ENCODE results near the gene FGD4.

Gene FGD4

DNA sequence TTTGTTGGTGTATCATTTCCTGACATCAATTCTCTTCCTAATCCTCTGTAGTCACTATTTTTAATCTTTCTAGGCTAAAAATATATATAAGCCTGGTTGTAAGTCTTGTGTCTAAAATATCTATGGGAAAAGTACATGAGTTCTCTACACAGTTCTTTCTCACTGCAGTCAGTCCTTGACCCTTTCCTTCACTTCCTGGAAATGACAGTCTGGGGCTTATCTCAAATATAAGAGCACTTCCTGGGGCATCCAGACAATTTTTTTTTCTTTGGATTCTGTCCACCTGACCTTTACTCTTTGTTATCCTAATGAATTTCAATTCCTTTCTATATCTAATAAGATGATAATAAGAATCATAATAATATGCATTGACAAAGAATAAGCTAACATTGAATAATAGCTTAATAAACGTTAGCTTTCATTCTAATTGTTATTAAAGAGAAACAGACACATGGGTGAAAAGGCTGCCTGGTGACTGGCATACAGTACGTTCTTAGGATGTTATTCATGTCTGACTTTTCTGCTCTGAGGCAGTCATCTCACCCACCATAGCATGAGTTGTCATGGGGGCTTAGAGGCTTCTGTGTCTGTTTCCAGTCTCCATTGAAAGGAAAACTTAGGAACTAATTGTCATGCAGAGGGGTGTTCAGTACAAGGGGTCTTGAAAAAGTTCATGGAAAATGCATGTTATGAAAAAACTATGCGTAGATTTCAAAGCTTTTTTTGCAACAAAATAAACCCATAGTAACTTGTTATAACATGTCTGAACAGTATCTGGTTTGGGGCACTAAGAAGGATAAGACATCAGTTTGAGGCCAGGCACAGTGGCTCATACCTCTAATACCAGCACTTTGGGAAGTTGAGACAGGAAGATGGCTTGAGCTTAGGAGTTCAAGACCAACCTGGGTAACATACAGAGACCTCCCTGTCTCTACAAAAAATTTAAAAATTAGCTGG lies 213.6 kb downstream of the FGD4 start:
- no peak for DNase-seq

DNA sequence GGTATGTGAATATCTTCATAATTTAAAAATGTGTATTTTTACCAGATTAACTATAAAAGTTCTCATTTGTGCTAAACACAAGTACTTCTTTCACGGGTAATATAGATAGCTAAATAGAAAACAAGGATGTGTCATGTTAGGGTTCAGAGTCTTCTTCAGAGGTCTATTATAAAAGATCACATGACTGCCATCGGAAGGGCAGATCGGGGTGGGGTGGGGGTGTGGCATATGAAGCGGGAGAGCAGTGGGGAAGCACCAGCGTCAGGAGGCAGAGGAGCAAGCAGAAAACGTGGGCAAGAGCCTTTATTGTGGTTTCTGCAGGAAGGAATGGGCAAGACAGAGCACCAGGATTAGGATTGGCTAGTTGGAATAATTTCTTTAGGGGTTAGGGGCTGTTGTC lies 216.1 kb downstream of the FGD4 start:
- DNase-seq: no peak

DNA sequence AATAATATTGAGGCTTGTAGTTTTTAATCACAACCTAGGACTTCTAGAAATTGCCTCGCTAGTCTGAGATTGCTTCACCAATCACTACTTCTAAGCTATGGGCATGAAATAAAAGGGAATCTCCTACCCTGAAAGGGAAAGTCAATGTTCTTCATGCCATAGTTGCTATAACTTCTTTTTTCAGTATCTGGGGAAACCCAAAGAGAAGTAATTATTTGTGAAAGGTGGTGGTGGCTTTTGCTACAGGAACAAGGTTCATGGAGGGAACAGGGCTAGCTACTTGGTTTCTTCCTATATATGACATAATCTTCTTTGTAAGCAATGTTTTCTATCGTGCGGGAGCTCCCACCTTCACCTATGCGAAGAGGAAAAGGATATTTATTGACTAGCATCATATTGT lies 218.2 kb downstream of the FGD4 start:
- DNase-seq: no peak

DNA sequence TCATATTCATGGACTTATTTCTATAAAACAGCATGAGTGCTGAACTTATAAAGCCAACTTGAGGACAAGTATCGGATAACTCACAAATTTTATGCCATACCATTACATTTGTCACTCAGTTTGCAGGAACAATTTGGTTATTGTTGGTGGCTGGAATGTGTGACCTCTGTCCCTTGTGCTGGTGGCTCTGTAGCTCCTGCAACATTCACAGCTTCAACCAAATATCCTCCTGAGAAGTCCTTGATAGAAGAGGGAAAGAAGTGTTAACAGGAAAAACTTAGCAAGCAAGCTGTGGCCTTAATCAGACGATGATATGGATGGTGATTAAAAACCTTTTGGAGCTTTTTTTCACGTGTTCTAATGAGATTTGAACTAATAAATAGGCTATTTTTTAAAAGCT lies 218.8 kb downstream of the FGD4 start:
- no peak for DNase-seq

DNA sequence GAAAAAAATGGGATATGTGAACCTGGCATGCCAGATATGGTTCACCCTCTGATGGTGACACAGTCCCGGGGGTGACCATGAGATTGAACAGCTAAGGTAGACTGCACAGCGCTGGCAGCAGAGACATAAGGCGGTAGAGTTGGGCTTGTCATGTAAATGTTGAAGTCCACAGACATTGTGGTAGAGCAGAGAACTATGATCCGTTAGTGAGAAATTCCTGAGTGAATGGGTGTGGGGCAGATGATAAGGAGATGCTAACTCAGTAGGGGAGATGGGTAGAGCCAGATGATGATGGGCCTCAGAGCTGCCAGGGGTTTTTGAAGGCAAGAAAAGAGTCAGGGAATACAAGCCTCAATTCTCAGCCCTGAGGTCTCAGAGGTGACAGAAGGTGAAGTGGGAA lies 228.6 kb downstream of the FGD4 start:
- DNase-seq: no peak

DNA sequence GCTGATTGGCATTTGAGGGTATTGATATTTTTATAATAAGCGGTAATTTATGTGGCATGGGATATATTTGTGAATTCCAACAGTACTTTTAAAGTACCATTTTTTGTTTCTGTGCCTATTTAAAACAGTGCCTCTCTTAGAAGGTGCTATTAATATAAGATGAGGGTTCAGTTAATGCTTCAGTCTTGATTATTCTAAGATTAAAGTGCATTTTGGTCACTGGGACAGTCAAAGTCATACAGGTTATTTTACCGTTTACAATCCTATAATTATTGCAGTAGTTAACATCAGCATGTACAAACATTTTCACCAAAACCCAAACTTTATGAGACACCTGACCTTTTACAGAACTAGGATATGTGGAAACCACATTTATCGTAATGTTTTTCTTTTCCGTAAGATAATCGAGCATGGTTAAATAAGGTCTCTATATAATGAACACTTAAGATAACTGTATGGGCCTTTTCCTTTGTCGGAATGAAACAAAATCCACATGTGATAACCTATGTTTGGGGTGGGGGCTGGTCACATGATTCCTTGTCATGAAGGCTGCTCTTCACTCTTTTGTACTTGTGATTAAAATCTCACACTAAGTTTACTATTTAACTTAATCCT lies 242.0 kb downstream of the FGD4 start:
- DNase-seq: no peak

DNA sequence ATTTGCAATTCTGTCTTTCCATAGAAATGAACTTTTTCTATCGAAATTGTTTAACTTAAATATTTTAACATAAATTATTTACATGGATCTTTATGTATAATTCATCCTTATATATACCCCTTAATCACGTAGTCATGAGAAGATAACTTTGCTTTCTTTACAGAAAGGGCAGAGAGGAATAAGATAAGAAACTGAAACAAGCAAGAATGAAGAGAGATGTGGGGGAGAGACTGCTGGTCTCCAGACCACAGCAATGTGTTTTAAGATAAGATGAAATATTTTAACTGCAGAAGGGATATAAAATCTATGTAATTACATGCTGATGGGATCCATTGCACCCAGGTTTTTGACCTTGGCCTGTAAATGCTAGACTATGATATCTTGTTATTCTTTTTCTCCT lies 245.1 kb downstream of the FGD4 start:
- no peak for DNase-seq

DNA sequence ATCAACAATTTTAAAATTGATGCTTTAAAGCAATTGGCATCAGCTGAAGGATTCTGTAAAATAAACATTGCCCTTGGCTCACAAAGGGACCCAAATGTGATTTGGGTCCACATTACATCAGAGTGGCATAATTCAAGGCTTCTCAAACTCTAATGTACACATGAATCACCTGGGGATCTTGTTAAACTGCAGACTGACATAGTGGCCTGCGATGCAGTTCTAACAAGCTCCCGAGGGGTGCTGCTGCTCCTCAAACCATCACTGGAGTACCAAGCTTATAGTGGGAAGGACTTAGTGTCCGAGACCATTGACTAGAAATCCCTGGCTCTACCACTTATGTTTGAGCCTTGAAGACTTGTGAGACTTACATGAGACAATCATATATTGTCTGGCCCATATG lies 247.9 kb downstream of the FGD4 start:
- DNase-seq: no peak

DNA sequence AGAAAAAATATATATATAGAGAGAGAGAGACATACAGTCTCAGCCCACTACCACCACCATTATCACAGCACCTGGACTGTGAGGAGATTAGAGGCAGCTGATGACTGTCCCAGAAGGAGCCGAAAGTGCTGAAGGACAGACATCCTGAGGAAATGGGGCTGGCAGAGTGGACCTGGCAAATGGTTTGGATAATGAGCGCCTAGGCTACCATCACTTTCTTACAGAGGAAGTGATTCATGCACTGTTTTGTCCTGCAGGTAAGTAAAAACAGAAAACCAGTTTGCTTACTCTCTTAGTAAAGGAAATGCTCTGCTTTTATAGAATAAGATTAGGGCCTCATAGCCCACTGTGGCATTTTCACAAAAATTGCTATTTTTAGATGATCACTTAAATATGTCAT lies 251.2 kb downstream of the FGD4 start:
- DNase-seq: peak; percentile 13

DNA sequence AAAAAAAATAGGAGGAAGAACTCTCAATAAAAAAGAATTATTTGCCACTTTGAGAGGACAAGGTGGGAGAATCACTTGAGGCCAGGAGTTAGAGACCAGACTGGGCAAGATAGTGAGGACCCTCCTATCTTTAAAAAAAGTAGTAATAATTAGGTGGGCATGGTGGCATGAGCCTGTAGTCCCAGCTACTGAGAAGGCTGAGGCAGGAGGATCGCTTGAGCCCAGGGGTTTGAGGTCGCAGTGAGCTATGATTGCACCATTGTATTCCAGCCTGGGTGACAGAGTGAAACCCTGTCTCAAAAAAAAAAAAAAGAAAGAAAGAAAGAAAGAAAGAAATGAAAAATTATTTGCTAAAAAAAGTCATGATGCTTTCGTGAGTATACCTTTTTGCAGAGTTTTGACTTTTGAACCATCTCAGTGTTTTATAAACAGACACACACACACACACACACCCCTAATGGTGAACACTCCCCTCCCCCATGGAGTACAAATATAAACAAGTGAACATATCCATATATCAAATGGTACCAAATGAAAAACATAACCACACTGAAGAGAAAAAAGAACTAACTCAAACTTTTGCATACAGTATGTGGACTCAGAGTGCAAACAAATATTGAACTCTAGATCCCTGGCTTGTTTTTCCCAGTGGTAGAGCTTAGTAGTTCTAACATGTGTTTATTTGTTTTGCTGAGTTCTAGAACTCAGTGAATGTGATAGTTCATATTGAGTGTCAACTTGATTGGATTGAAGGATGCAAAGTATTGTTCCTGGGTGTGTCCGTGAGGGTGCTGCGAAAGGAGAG lies 252.0 kb downstream of the FGD4 start:
- DNase-seq: no peak

DNA sequence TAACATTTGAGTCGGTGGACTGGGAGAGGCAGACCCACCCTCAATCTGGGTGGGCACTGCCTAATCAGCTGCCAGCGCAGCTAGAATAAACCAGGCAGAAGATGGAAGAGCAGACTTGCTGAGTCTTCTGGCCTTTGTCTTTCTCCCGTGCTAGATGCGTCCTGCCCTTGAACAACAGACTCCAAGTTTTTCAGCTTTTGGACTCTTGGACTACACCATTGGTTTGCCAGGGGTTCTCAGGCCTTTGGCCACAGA lies 252.5 kb downstream of the FGD4 start:
- no peak for DNase-seq

DNA sequence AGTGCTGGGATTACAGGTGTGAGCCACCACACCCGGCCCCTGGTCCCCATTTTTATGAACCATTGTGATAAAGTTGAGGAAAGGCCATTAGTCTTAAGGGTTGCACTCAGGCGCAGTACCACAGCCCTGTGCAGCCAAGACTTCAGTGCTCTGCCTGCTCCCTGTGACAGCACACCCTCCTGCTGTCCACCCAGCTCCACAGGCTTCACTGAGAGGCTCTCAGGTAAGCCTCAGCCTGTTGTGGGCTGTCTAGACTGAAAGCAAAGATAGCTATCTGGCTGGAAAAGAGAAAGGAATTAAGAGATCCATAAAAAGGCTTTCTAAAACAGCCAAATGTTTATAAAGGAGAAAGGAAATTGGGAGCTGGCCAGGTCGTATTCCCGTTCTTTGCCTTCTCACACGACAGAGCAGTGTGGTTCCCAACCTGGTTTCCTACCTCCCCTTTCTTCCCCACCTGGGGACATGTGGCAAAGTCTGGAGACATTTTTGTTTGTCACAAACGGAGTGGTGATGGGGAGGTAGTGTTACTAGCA lies 260.6 kb downstream of the FGD4 start:
- DNase-seq: no peak

DNA sequence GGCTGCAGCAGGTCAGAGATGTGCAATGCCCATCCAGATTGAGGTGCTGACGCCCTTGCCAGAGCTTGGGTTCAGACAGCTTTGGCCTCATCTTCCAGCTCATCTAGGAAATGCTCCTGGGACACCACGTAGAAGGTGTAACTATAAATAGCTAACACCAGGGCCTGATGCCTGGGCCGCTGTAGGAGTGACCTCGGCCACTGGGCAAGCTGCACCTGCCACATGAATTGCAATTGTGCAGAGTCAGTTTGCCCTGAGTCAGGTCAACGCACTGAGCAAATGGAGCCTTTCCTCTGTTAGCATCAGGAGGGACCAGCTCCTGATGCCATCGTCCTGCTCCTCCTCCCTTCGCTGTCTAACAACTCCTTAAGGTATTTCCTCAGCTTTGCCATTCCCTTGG lies 262.3 kb downstream of the FGD4 start:
- DNase-seq: no peak

DNA sequence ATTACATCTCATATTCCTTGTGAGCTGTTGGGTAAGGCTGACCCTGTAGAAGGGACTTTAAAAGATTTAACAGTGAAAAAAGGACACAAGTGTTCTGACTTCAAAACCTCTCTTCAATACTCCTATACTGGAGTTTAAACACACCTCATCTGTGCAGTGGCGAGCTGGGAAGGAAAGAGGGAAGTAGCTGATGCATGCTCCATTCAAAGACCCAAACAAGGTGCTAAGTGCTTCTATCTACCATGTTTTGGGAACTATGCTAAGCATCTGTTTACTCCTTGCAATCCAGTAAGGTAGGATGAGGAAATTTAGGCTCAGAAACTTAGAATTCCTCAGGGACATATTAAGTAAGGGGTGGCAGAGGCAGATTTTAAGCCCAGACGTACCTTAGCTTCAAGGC lies 263.3 kb downstream of the FGD4 start:
- DNase-seq: no peak

DNA sequence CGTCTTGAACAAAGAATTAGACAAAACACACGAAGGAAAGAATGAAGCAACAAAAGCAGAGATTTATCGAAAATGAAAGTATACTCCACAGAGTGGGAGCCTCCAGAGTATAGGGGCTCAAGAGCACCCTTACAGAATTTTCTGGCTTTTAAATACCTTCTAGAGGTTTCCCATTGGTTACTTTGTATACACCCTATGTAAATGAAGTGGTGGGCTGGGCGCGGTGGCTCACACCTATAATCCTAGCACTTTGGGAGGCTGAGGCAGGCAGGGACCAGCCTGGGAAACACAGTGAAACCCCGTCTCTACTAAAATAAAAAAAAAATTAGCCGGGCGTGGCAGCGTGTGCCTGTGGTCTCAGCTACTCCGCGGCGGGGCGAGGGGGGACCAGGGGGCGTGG lies 266.7 kb downstream of the FGD4 start:
- DNase-seq: no peak

DNA sequence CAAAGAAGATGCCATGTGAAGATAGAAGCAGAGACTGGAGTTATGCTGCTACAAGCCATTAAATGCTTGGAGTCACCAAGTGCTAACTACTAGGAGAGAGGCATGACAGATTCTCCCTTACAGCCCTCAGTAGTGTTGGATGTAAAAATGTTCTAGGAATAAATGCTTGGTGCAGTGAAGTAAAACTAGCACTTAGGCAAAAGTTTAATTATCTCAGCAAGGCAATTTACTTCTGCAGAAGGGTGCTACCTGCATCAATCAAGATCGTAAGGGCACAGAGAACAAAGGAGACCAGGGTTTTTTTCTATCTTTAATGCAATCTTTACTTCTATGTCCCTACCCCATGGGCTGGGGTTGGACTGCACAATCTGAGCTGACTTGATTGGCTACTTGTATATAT lies 270.2 kb downstream of the FGD4 start:
- DNase-seq: no peak

DNA sequence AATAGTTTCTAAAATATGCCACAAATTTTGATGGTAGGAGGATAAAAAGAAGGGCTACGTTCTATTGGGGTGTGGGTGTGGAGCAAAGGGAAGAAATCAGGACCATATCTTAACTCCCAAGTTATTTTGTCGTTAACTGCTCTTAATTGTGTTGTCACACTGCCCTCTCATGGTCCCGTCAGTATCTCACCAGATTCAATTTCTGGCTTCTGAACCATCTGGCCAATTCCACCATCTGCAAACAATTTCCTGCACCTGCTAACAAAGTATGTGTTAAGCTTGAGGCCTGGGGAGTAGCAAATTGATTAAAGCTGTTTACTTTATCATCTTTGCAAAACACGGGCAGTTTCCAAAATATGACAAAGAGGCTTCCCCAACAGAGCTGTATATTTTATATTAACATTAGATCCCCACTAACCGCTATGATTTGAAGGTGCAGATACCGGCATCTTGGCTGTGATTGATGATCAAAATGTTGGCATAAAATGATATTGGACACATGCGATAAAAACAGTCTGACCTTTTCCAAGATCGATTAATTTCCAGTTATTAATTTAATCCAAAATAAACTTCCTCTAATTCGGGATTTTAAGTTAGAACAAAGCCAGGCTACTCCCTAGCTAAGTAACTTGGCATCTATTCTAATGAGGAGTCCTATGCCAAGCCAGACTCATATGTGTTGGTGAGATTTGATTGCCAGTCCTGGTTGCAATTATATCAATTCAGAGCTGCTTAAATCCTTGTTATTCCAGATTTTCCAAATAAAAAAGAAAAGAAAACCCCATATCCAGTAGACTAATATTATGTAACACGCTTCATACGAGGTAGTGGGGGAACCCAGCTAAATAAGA lies 272.8 kb downstream of the FGD4 start:
- DNase-seq: peak; percentile 70

DNA sequence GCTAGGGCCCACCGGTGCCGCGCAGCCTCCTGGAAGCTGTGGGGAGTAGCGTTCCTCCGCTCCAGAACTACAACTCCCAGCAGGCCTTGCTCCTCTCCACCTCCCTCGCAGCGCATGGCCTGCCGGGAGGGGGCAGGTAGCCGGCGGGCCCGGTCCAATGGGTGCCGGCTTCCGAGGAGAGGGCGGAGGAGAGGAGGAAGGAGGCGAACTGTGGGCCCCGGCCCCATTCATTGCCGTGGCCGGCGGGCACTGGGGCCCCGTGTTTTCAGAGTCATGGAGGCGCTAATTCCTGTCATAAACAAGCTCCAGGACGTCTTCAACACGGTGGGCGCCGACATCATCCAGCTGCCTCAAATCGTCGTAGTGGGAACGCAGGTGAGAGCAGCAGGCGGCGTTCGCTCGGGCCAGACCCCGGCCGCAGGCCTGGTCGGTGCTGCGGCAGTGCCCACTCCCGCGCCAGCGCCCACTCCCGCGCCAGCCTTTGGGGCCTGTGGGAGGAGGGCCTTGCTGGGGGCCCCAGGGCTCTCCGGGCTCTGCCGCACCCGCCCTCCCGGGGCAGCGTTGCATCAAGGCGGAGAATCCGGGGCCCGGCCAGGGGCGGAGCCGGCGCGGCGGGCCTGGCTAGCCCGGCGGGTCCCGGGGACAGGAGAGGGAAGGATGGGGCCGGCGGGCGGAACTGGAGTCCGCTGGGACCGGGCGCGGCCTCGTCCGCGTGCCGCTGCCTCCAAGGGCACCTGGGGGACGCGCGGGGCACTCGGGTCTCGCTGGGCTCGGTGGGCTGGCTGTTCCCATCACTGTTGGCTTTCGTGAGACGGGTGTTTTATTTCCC lies 279.9 kb downstream of the FGD4 start, which contains the start of gene DNM1L:
DNM1L (plus strand) TSS at position 211 of the 829 bp plus-strand sequence; CDS start at position 274, 63 bp downstream.
- peak; percentile 97 for DNase-seq

DNA sequence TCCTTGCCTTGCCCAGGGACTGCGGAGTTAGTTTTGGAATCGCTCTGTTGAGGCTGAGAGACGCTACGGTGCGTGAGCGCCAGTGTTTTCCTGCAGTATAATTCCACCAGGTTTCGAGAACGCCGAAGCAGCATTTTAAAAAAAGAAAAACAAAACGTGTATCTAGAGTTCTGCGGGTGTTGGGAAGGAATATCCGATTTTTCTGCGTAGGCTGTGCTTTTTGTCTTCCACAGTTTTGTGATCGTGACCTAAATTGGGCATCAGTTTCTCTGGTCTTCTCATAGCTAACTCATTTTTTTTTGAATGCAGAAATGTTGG lies 280.5 kb downstream of the FGD4 start:
- no peak for DNase-seq

DNA sequence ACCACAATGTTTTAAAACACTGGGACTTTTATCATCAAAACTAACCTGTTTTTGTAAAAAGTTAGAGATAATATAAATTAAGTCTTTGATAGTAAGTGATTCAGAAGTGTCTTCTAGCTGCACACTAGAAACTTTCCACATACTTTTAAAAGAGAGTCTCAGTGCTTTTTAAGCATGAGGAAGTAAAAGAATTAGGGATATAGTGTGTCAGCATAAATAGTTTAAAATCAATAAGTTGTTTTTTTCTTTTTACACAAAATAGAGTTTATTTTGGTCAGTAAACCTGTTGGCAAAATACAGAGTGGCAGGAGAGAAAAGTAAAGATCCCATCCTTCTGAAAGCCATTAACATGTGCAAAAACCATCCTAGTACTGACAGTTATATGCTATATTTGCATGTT lies 281.4 kb downstream of the FGD4 start:
- no peak for DNase-seq

DNA sequence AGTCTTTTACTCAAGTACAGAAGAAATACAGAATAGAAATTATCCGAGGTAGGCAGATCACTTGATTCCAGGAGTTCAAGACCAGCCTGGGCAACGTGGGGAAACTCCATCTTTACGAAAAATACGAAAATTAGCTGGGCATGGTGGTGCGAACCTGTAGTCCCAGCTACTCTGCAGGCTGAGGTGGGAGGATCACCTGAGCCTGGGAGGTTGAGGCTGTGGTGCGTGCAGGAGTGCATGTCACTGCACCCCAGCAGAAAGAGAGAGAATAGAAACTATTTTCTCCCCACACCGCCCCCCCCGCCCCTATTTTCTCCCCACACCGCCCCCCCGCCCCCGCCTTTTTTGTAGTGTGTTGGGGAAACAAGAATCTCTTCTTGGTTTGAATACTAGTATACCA lies 281.9 kb downstream of the FGD4 start:
- DNase-seq: no peak

DNA sequence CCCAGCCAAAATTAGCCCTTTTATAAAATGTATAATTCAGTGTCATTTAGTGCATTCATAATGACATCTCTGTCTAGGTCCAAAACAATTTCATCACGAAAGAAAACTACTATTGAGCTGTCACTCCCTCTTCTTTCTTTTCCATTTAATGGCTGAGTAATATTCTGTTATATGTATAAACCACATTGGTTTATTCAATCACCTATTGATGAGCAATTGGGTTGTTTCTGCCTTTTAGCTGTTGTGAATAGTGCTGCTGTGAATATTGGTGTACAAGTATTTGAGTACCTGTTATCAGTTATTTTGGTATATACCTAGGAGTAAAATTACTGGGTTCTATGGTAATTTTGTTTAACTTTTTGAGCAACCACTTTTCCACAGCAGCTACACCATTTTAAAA lies 287.0 kb downstream of the FGD4 start:
- DNase-seq: no peak

All from fibroblast of skin of back (primary cell).